Uterus (tissue), 2 donors: ENCODE data around the gene PTPRG.

ENCODE experiments used
- CTCF ChIP-seq, 4 experiments: fragments of 200-600 bp in 2 of 4; fragments of 450-650 bp in 2 of 4; sonication (generic) in 2 of 4; IDR thresholded peaks; one replicate each; pipeline ENCODE4 v1.5.1; 2016 to 2019; ENCODE audit warnings: antibody characterized with exemption in 4 of 4, mild to moderate bottlenecking in 2 of 4, moderate library complexity in 1 of 4
- POLR2A ChIP-seq, 2 donors: fragments of 450-650 bp; IDR thresholded peaks; one replicate each; pipeline ENCODE4 v1.6.1; 2016; ENCODE audit warnings: antibody characterized with exemption in 2 of 2, mild to moderate bottlenecking in 1 of 2, moderate library complexity in 1 of 2

DNA sequence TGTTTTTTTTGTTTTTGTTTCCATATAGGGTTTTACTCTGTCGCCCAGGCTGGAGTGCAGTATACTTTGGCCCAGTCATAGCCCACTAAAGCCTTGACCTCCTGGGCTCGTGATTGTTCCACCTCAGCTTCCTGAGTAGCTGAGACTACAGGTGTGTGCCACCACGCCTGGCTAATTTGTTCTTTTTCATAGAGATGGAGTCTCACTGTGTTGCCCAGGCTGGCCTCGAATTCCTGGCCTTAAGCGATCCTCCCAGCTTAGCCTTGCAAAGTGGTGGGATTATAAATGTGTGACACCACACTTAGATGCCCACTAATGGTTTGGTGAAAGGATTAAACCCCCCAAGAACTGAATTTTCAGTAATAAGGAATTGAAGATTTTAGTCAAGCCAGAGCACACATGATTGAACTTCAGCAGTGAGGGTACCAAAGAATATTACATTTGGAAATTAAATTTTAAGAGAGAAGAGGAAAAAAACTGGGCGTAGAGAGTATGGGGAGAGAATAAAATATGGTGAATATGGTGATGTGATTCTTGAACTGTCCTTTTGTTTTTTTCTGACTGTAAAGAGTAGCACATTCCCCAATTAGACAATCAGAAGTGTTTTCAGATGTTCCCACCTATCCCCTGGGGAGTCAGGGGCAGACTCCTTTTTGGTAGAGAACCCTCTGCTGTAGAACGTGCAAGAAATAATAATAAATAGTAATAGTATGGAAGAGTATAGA lies 208.1 kb downstream of the PTPRG start:
- TF ChIP-seq CTCF (IDR thresholded peaks at IDR 0.05) (no peak), POLR2A (IDR thresholded peaks at IDR 0.05) (no peak)
